ENCODE results near the gene JMJD1C. TPM values are rescaled to one million over a fixed set of nuclear protein-coding genes. Genes with fewer than 3 reads are reported as not detected.
"Not testable (repeated sequence)": the region's sequence is repeated elsewhere in the genome, so short reads cannot be mapped to it uniquely, and the experiment has no call there.

JMJD1C gene
- total and polyA plus RNA-seq, 2 donors (not counting 3 experiments of a cell fraction or from before 2014, with no cell fraction given): 32.1 to 97.1 TPM

DNA sequence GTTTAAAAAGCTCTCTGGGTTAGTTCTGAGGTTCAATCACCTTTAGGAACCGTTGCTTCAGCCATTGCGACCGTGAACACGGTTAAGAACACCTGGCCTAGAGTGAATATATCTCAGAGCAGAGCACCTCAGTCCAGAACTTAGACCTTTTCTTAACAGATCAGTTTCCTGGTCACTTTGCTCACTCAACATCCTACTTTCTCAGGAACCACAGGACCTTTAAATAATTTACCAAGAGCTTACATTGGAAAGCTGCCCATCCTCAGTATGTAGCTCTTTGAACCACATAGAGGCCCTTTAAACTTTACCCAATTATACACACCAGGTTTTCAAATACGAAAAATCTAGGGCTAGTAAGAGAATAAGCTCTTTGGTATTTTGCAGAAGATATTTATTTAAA lies 179.4 kb downstream of the JMJD1C start:
- BruUV-seq (replicated peaks): no TSS peak
- H3K4me3 ChIP-seq (replicated peaks in 1 of 3; ENCODE audit: insufficient read depth in 1 of 3, low read depth in 1 of 3, low read length in 3 of 3): no peak overlapping the region
- H4K20me1 ChIP-seq (replicated peaks; ENCODE audit: control insufficient read depth, extremely low read depth, insufficient read depth, low read length): no peaks in the 10 kb centered on the region
- FAIRE-seq (no peak), DNase-seq (ENCODE audit: low read depth, low spot score) (no peak)
- H3K9me3 ChIP-seq (replicated peaks; ENCODE audit: control insufficient read depth, insufficient read depth, low read length): no peaks in the 10 kb centered on the region
- no peaks in the 10 kb centered on the region for H3K4me1 ChIP-seq (ENCODE audit: control insufficient read depth, extremely low read depth, insufficient read depth, low read length)
- intact Hi-C loops (cut with micrococcal nuclease) (no loop called here), dilution Hi-C loops (cut with MboI; ENCODE audit: extremely low pct_ligation_motif_present, low sequenced_read_pairs) (no loop called here)
- H3K27me3 ChIP-seq (ENCODE audit: control insufficient read depth in 2 of 2, insufficient read depth in 2 of 2, low read length in 2 of 2): no peaks in the 10 kb centered on the region
- no peak for TF ChIP-seq POLR2A (IDR thresholded peaks at IDR 0.05; ENCODE audit: low read depth, low read length)
- TF ChIP-seq POLR2AphosphoS5 (IDR thresholded peaks at IDR 0.05; ENCODE audit: insufficient read depth, low read depth, low read length): no peak
- no peak for TF ChIP-seq GATA2 (IDR thresholded peaks at IDR 0.05; ENCODE audit: insufficient read depth, insufficient read length, low read depth, low read length)
- TF ChIP-seq JUN (IDR thresholded peaks at IDR 0.05; ENCODE audit: borderline replicate concordance, insufficient read depth, insufficient read length, low read depth): no peak
- TF ChIP-seq MYC (IDR thresholded peaks at IDR 0.05; ENCODE audit: low read depth, low read length): no peak
- no peak for TF ChIP-seq FOS (IDR thresholded peaks at IDR 0.05; ENCODE audit: borderline replicate concordance, insufficient read depth, low read length)
- TF ChIP-seq, protein P1, sequence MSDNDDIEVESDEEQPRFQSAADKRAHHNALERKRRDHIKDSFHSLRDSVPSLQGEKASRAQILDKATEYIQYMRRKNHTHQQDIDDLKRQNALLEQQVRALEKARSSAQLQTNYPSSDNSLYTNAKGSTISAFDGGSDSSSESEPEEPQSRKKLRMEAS (IDR thresholded peaks at IDR 0.05; ENCODE audit: insufficient read depth, insufficient read length): no peak
- TF ChIP-seq EZH2 (IDR thresholded peaks at IDR 0.05; ENCODE audit: borderline replicate concordance, low read depth, low read length, severe bottlenecking): no peak
- TF ChIP-seq, protein P2, sequence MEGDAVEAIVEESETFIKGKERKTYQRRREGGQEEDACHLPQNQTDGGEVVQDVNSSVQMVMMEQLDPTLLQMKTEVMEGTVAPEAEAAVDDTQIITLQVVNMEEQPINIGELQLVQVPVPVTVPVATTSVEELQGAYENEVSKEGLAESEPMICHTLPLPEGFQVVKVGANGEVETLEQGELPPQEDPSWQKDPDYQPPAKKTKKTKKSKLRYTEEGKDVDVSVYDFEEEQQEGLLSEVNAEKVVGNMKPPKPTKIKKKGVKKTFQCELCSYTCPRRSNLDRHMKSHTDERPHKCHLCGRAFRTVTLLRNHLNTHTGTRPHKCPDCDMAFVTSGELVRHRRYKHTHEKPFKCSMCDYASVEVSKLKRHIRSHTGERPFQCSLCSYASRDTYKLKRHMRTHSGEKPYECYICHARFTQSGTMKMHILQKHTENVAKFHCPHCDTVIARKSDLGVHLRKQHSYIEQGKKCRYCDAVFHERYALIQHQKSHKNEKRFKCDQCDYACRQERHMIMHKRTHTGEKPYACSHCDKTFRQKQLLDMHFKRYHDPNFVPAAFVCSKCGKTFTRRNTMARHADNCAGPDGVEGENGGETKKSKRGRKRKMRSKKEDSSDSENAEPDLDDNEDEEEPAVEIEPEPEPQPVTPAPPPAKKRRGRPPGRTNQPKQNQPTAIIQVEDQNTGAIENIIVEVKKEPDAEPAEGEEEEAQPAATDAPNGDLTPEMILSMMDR (IDR thresholded peaks at IDR 0.05; ENCODE audit: extremely low read depth in 1 of 2, insufficient read depth in 1 of 2, low read depth in 1 of 2, low read length in 2 of 2): no peak
- H3K9ac ChIP-seq (replicated peaks; ENCODE audit: extremely low read depth, insufficient read depth, low read length): no peak overlapping the region
- H3K36me3 ChIP-seq (ENCODE audit: control insufficient read depth in 2 of 2, extremely low read depth in 1 of 2, insufficient read depth in 2 of 2, low read length in 2 of 2): no peaks in the 10 kb centered on the region
- CTCF ChIA-PET: interaction anchor here (0.8 to 1.4 kb wide), 4 partner anchors 11 to 434 kb away, joined by 3 to 4 read pairs (median 3); no protein-coding TSS in a partner anchor
- H2AFZ ChIP-seq (ENCODE audit: low read depth, low read length): no peak overlapping the region
- no peaks in the 10 kb centered on the region for H3K9me1 ChIP-seq (replicated peaks; ENCODE audit: control insufficient read depth, extremely low read depth, insufficient read depth, low read length)
- no peak overlapping the region for H3K27ac ChIP-seq (ENCODE audit: insufficient read depth, low read depth, low read length)
- peaks cover 10% of the 10 kb centered on the region for H3K79me2 ChIP-seq (ENCODE audit: control insufficient read depth, insufficient read depth, low read length)
- POLR2A ChIA-PET: interaction anchor here (0.5 to 1.4 kb wide), 2 partner anchors 17 to 25 kb away, joined by 3 to 4 read pairs; no protein-coding TSS in a partner anchor
- no peak overlapping the region for H3K4me2 ChIP-seq (ENCODE audit: insufficient read depth, low read length)

DNA sequence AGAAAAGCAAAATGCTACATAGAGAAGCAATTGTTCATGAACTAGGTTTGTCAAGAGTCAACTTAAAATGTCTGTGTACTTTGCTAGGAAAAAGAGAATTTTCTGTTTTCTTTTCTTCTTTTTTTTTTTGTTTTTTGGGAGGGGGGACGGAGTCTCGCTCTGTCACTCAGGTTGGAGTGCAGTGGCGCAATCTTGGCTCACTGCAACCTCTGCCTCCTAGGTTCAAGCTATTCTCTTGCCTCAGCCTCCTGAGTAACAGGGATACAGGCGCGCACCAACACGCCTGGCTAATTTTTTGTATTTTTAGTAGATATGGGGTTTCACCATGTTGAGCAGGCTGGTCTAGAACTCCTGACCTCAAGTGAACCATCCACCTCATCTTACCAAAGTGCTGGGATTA lies 181.9 kb downstream of the JMJD1C start:
- H3K4me2 ChIP-seq (ENCODE audit: insufficient read depth, low read length); H3K9ac ChIP-seq (replicated peaks; ENCODE audit: extremely low read depth, insufficient read depth, low read length); H3K27me3 ChIP-seq (ENCODE audit: control insufficient read depth in 2 of 2, insufficient read depth in 2 of 2, low read length in 2 of 2); H3K36me3 ChIP-seq (ENCODE audit: control insufficient read depth in 2 of 2, extremely low read depth in 1 of 2, insufficient read depth in 2 of 2, low read length in 2 of 2); intact Hi-C loops (cut with micrococcal nuclease); dilution Hi-C loops (cut with MboI; ENCODE audit: extremely low pct_ligation_motif_present, low sequenced_read_pairs); H3K27ac ChIP-seq (ENCODE audit: insufficient read depth, low read depth, low read length); H3K9me1 ChIP-seq (replicated peaks; ENCODE audit: control insufficient read depth, extremely low read depth, insufficient read depth, low read length); H3K4me1 ChIP-seq (ENCODE audit: control insufficient read depth, extremely low read depth, insufficient read depth, low read length); BruUV-seq (replicated peaks); H2AFZ ChIP-seq (ENCODE audit: low read depth, low read length); H3K4me3 ChIP-seq (replicated peaks in 1 of 3; ENCODE audit: insufficient read depth in 1 of 3, low read depth in 1 of 3, low read length in 3 of 3); H4K20me1 ChIP-seq (replicated peaks; ENCODE audit: control insufficient read depth, extremely low read depth, insufficient read depth, low read length); H3K9me3 ChIP-seq (replicated peaks; ENCODE audit: control insufficient read depth, insufficient read depth, low read length); FAIRE-seq; DNase-seq (ENCODE audit: low read depth, low spot score): not testable (repeated sequence)
- H3K79me2 ChIP-seq (ENCODE audit: control insufficient read depth, insufficient read depth, low read length): peaks cover 10% of the 10 kb centered on the region
- CTCF ChIA-PET: interaction anchor here (1.2 kb wide), 1 partner anchor 117 kb away, joined by 3 read pairs; no protein-coding TSS in a partner anchor
- POLR2A ChIA-PET: interaction anchor here (0.5 to 1.0 kb wide), 3 partner anchors 9 to 37 kb away, joined by 3 read pairs; no protein-coding TSS in a partner anchor

All from endothelial cell of umbilical vein (primary cell).